Measurements from ENCODE around the gene CCDC3. TPM values are rescaled to one million over a fixed set of nuclear protein-coding genes. Genes with fewer than 3 reads are reported as not detected.

CCDC3 gene
- polyA plus RNA-seq, 1 of the 3 experiments (the other 2 are of a cell fraction), result 0.02 TPM

DNA sequence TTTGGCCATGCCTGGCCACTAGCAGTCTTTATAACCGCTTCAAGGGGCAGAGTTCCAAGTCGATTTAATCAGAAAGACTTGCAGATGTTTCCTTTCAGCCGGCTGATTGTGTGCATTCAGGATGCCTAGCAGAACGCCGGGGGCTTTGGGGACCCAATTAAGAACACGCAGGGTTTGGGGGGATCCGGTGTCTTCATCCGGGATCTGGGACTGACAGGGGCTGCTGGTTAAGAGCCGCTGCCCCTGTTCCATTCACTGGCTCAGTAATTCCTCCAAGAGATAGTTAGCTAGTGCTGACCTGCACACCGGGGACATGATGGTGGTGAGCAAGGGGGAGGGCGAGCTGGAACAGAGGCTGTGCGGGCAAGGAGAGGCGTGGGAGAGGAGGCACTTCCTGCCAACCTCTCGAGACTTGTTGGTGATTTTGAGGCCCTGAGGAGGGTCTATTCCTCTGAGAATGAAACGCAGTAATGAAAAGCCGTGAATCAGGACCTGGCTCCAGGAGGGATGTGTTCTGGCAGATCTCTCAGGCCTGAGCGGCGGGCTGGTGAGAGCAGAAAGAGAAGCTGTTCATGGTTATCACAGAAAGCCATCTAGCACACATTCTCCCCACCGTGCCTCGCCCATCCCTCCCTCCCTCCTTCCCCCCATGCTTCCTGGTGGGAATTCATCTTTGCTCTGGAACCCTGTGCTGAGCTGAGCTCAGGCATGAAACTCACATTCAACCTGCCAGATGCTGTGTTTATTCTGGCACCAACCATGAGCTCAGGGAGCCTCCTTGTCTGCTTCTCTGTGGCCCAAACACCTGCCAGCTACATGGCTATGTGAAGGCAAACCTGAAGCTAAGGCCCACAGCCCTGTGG is 152.0 kb downstream of the CCDC3 start:
- H3K27me3 ChIP-seq (ENCODE audit: insufficient read depth), result no peaks in the 10 kb centered on the region
- no peak overlapping the region for H3K9ac ChIP-seq
- H4K20me1 ChIP-seq (ENCODE audit: insufficient read depth), result no peaks in the 10 kb centered on the region
- H3K27ac ChIP-seq (ENCODE audit: low read depth in 2 of 2, low read length in 1 of 2), result peak overlapping the region in 1 of 2 experiments; percentile 56; a peak in 2 of 4 replicates
- no peaks in the 10 kb centered on the region for H3F3A ChIP-seq (replicated peaks; ENCODE audit: insufficient read depth)
- ChIA-PET POLR2A (no interaction called here), CTCF (interaction anchor here (0.9 to 1.7 kb wide), 2 partner anchors 67 to 226 kb away, joined by 4 to 5 read pairs; no protein-coding TSS in a partner anchor)
- H3K9me2 ChIP-seq, result no peaks in the 10 kb centered on the region
- no peak overlapping the region for H2AFZ ChIP-seq (ENCODE audit: low read depth)
- H3K4me2 ChIP-seq, result no peak overlapping the region
- no peaks in the 10 kb centered on the region for H3K9me3 ChIP-seq
- no peaks in the 10 kb centered on the region for H3K79me2 ChIP-seq (ENCODE audit: insufficient read depth)
- no peaks in the 10 kb centered on the region for H3K36me3 ChIP-seq (replicated peaks in 1 of 2; ENCODE audit: control insufficient read depth in 1 of 2, insufficient read depth in 2 of 2, low read length in 1 of 2)
- H3K4me3 ChIP-seq (ENCODE audit: low read depth in 2 of 2, low read length in 1 of 2), result no peak overlapping the region
- WGBS (ENCODE audit: low lambda C conversion rate), result 45% methylated on average over 15 of the region's 20 CpGs
- DNase-seq, result peak; percentile 52
- peaks cover 0 to 20% of the 10 kb centered on the region in 2 experiments; a peak in 1 of 4 replicates for H3K4me1 ChIP-seq (ENCODE audit: control insufficient read depth in 1 of 2, insufficient read depth in 2 of 2, low read depth in 1 of 2, low read length in 1 of 2)
- TF ChIP-seq FOXJ3 (CRISPR knock-in tag; IDR thresholded peaks at IDR 0.05) (no peak), GATA2 (CRISPR knock-in tag; IDR thresholded peaks at IDR 0.05) (0 out of 2 replicates have a peak, but pooled peaks have one; percentile 41), CHD2 (IDR thresholded peaks at IDR 0.05; ENCODE audit: low read length, partially characterized antibody) (no peak), TAF1 (IDR thresholded peaks at IDR 0.05; ENCODE audit: borderline replicate concordance, low read depth, low read length) (no peak)
- TF ChIP-seq, protein P1, sequence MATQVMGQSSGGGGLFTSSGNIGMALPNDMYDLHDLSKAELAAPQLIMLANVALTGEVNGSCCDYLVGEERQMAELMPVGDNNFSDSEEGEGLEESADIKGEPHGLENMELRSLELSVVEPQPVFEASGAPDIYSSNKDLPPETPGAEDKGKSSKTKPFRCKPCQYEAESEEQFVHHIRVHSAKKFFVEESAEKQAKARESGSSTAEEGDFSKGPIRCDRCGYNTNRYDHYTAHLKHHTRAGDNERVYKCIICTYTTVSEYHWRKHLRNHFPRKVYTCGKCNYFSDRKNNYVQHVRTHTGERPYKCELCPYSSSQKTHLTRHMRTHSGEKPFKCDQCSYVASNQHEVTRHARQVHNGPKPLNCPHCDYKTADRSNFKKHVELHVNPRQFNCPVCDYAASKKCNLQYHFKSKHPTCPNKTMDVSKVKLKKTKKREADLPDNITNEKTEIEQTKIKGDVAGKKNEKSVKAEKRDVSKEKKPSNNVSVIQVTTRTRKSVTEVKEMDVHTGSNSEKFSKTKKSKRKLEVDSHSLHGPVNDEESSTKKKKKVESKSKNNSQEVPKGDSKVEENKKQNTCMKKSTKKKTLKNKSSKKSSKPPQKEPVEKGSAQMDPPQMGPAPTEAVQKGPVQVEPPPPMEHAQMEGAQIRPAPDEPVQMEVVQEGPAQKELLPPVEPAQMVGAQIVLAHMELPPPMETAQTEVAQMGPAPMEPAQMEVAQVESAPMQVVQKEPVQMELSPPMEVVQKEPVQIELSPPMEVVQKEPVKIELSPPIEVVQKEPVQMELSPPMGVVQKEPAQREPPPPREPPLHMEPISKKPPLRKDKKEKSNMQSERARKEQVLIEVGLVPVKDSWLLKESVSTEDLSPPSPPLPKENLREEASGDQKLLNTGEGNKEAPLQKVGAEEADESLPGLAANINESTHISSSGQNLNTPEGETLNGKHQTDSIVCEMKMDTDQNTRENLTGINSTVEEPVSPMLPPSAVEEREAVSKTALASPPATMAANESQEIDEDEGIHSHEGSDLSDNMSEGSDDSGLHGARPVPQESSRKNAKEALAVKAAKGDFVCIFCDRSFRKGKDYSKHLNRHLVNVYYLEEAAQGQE (IDR thresholded peaks at IDR 0.05; ENCODE audit: low read depth, low read length), result no peak

DNA sequence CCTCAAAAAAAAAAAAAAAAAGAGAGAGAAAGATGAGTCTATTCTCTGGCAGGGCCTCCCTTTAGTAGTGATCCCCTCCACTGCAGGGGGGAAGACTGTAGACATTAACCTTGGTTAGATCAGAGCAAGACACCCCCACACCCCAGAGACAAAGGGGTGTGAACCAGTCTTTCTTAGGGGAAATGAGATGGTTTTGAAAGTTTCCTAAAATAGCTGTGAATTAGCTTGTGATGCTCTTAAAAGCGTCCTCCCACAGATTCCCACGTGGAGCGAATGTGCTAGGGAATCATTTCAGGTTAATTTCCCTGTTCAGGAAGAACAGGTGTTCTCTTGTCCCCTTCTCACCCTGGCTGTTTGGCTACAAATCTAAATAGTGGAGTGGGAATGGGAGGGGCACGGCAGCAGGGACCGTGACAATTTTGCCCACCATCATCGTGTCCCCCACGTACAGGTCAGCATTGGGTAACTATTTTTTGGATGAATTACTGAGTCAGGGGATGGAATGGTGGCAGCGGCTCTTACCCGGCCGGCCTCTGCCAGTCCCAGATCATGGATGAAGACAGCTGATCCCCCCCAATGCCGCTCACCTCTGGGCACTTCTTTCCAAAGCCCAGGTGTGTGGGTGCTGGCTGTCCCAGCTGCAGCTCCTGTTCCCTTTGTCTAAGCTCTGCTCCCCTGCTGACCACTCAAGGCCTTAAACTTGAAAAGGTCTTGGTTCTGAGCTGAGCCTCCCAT is 152.9 kb downstream of the CCDC3 start:
- Histone ChIP-seq H3K79me2 (ENCODE audit: insufficient read depth) (no peaks in the 10 kb centered on the region), H3K9ac (no peak overlapping the region), H3K36me3 (replicated peaks in 1 of 2; ENCODE audit: control insufficient read depth in 1 of 2, insufficient read depth in 2 of 2, low read length in 1 of 2) (no peaks in the 10 kb centered on the region), H3F3A (replicated peaks; ENCODE audit: insufficient read depth) (no peaks in the 10 kb centered on the region), H3K9me3 (no peaks in the 10 kb centered on the region), H4K20me1 (ENCODE audit: insufficient read depth) (no peaks in the 10 kb centered on the region), H3K9me2 (no peaks in the 10 kb centered on the region), H3K4me3 (ENCODE audit: low read depth in 2 of 2, low read length in 1 of 2) (no peak overlapping the region), H3K4me1 (ENCODE audit: control insufficient read depth in 1 of 2, insufficient read depth in 2 of 2, low read depth in 1 of 2, low read length in 1 of 2) (peaks cover 0 to 21% of the 10 kb centered on the region in 2 experiments; a peak in 1 of 4 replicates), H2AFZ (ENCODE audit: low read depth) (no peak overlapping the region), H3K4me2 (no peak overlapping the region), H3K27me3 (ENCODE audit: insufficient read depth) (no peaks in the 10 kb centered on the region), H3K27ac (ENCODE audit: low read depth in 2 of 2, low read length in 1 of 2) (no peak overlapping the region)
- 81% methylated on average over 8 of the region's 11 CpGs for WGBS (ENCODE audit: low lambda C conversion rate)
- ChIA-PET POLR2A (no interaction called here), CTCF (interaction anchor here (1.2 to 1.9 kb wide), 5 partner anchors 8 to 66 kb away, joined by 4 to 7 read pairs (median 5); no protein-coding TSS in a partner anchor)
- TF ChIP-seq YY1 (IDR thresholded peaks at IDR 0.05; ENCODE audit: low read depth), result no peak
- TF ChIP-seq SIN3A (IDR thresholded peaks at IDR 0.05; ENCODE audit: borderline replicate concordance, low read depth, low read length), result no peak
- no peak for TF ChIP-seq GATA2 (CRISPR knock-in tag; IDR thresholded peaks at IDR 0.05)
- TF ChIP-seq, protein P2, sequence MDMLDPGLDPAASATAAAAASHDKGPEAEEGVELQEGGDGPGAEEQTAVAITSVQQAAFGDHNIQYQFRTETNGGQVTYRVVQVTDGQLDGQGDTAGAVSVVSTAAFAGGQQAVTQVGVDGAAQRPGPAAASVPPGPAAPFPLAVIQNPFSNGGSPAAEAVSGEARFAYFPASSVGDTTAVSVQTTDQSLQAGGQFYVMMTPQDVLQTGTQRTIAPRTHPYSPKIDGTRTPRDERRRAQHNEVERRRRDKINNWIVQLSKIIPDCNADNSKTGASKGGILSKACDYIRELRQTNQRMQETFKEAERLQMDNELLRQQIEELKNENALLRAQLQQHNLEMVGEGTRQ (IDR thresholded peaks at IDR 0.05; ENCODE audit: borderline replicate concordance, low read depth, low read length), result no peak
- TF ChIP-seq RAD21 (IDR thresholded peaks at IDR 0.05; ENCODE audit: low read length), result no peak
- TF ChIP-seq MEF2A (IDR thresholded peaks at IDR 0.05; ENCODE audit: borderline replicate concordance, low read depth), result no peak
- TF ChIP-seq JUND (IDR thresholded peaks at IDR 0.05), result no peak
- TF ChIP-seq FOSL2 (IDR thresholded peaks at IDR 0.05; ENCODE audit: borderline replicate concordance, low read depth), result no peak
- DNase-seq, result no peak

All from SK-N-SH (cell line).